GM12875 (cell line): Measurements from ENCODE around the gene TRIM66.

Experiments
- H3K4me3 ChIP-seq: one replicate; pipeline ENCODE4 v1.5.1; 2011; ENCODE audit warnings: low read depth, low read length, control low read depth
- CTCF ChIP-seq: IDR thresholded peaks from 2 replicates; pipeline ENCODE4 v1.5.1; 2011; ENCODE audit warnings: low read depth, mild to moderate bottlenecking, control low read depth, inconsistent platforms, low read length, moderate library complexity, borderline replicate concordance; ENCODE audit not compliant: insufficient read depth

Gene TRIM66

GRCh38 chr11:8640267-8640906, 42.1 kb downstream of the TRIM66 start:
- no peak overlapping the region for H3K4me3 ChIP-seq
- TF ChIP-seq CTCF: no peak

DNA sequence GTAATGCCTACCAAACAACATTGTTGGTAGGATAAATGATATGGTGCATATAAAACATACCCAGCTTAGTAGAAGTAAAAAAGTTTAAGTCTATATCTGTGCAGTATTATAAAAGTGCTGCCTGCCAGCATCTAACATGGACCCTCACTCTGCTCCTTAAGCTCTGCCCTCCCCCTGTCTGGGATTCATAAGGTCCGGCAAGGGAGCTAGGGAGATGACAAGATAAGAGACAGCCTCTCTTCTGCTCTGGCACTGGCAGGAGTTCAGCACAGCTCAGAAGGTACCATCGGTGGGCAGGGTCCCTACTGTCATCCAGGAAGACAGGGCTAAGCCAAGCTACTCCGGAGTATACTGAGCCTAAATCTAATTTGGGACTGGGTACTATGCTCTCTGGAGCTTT, 42.8 kb downstream of the TRIM66 start:
- TF ChIP-seq CTCF: no peak
- no peak overlapping the region for H3K4me3 ChIP-seq

GRCh38 chr11:8638300-8638699, 44.2 kb downstream of the TRIM66 start:
- no peak overlapping the region for H3K4me3 ChIP-seq
- TF ChIP-seq CTCF: no peak

DNA sequence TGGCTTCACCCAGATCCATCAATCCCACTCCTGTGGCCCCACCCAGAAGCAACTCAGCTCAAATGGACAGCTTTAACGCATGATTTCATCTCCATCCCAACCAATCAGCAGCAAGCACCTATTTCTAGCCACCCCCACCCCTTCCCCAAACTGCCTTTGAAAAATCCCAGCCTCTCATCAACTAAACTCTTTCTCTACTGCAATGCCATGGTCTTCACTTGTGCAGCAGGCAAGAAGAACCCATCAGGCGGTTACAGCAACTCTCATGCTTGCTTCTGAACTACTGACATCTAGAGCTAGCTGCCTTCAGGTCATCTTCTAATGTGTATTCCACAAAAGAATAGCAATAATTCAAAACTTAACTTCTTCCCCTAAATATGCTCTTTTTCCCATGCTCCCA, 46.3 kb downstream of the TRIM66 start:
- TF ChIP-seq CTCF: no peak
- H3K4me3 ChIP-seq: no peak overlapping the region

DNA sequence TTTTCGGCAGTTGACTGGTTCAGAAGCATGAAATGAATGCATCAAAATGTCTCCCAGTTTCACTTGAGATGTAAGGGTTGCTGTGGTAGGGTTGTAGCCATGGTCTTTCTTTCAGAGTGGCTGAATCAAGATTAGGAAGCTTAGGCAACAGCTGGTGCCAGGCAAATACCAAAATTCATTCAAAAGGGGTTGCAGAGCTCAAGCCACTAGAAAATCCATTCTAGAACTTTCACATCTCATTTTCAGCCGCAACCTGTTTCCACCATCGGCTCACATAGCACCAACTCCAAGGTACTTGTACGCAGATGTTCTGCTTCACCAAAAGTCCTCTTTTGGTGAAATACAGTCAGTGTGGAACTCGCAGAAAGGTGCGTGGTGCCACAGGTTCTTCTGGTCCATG, 48.0 kb downstream of the TRIM66 start:
- no peak for TF ChIP-seq CTCF
- no peak overlapping the region for H3K4me3 ChIP-seq

- H3K4me3 ChIP-seq: no peak overlapping the region
- TF ChIP-seq CTCF: no peak
Measured at GRCh38 chr11:8631395-8632118, 50.9 kb downstream of the TRIM66 start.

GRCh38 chr11:8624698-8625097, 57.8 kb downstream of the TRIM66 start:
- no peak overlapping the region for H3K4me3 ChIP-seq
- no peak for TF ChIP-seq CTCF
